Panc1 (cell line): ENCODE measurements around the gene DNASE2B. TPM values are rescaled to one million over a fixed set of nuclear protein-coding genes. Genes with fewer than 3 reads are reported as not detected.

Experiments used
- ATAC-seq: fragments of 200-7000 bp; cut with Tn5 transposase; 2 replicates; pipeline ENCODE4 v1.9.1; 2020; ENCODE audit warnings: mild to moderate bottlenecking, moderate library complexity
- BruUV-seq: library from RNA; stranded (reverse); fragments of 400-500 nt; replicated peaks from 2 replicates; lab custom pipeline; 2021; lab: Mats Ljungman, UMichigan
- CTCF ChIA-PET: fragments of 300-600 bp; sonication (Branson Sonifier 250); formaldehyde crosslinking; loops from one replicate; lab custom pipeline; 2022; ENCODE audit warnings: antibody characterized with exemption; lab: Charles Lee
- POLR2A ChIA-PET: fragments of 300-600 bp; sonication (Branson Sonifier 250); formaldehyde crosslinking; loops from one replicate; lab custom pipeline; 2022; ENCODE audit warnings: antibody characterized with exemption; lab: Charles Lee
- DNase-seq: peaks from one replicate; pipeline ENCODE4 v3.0.0-alpha.2; 2010; ENCODE audit warnings: low read depth, low spot score
- H3K27ac ChIP-seq: 2 replicates; pipeline ENCODE4 v1.5.1; 2011; ENCODE audit warnings: mild to moderate bottlenecking, low read length, inconsistent platforms
- H3K27me3 ChIP-seq: fragments of 200-500 bp; sonication (Bioruptor generic); 2 replicates; pipeline ENCODE4 v1.6.0; 2014; ENCODE audit warnings: low read length, inconsistent platforms; ENCODE audit not compliant: control insufficient read depth, insufficient read depth
- H3K36me3 ChIP-seq: fragments of 200-500 bp; sonication (Bioruptor generic); 2 replicates; pipeline ENCODE4 v1.5.1; 2014; ENCODE audit warnings: inconsistent platforms, mild to moderate bottlenecking, low read length, moderate library complexity; ENCODE audit not compliant: control insufficient read depth, insufficient read depth
- H3K4me1 ChIP-seq: 2 replicates; pipeline ENCODE4 v1.5.1; 2011; ENCODE audit warnings: inconsistent platforms, mild to moderate bottlenecking, low read length, moderate library complexity; ENCODE audit not compliant: control insufficient read depth, insufficient read depth
- H3K4me3 ChIP-seq, 2 experiments: 2 replicates each; pipeline ENCODE4 v1.5.1; 2011 to 2012; ENCODE audit warnings: low read depth in 2 of 2, low read length in 2 of 2, mild to moderate bottlenecking in 2 of 2, inconsistent platforms in 1 of 2, moderate library complexity in 1 of 2
- H3K9me3 ChIP-seq: fragments of 200-500 bp; sonication (Bioruptor generic); 2 replicates; pipeline ENCODE4 v1.5.1; 2014; ENCODE audit warnings: low read depth, mild to moderate bottlenecking, inconsistent platforms, low read length, moderate library complexity; ENCODE audit not compliant: control insufficient read depth, insufficient read depth
- POLR2AphosphoS5 ChIP-seq: IDR thresholded peaks from 2 replicates; pipeline ENCODE4 v1.6.1; 2012; ENCODE audit warnings: mild to moderate bottlenecking, low read depth, low read length, moderate library complexity
- SIN3A ChIP-seq: IDR thresholded peaks from 2 replicates; pipeline ENCODE4 v1.6.1; 2012; ENCODE audit warnings: low read depth, mild to moderate bottlenecking, low read length, moderate library complexity, borderline replicate concordance; ENCODE audit not compliant: insufficient read depth
- TCF7L2 ChIP-seq: IDR thresholded peaks from 2 replicates; pipeline ENCODE4 v1.6.1; 2011; ENCODE audit warnings: mild to moderate bottlenecking, low read depth, low read length, inconsistent platforms
- in situ Hi-C: cut with HindIII; loops from 2 replicates; pipeline ENCODE4 v1.10.0; 2016; ENCODE audit warnings: low sequenced_read_pairs, low pct_unique_long_range_greater_than_20kb
- intact Hi-C: fragments of 100-400 bp; cut with micrococcal nuclease; formaldehyde crosslinking; loops from one replicate; pipeline ENCODE4 v1.10.0; 2022; ENCODE audit not compliant: unreplicated experiment
- total RNA-seq: library from RNA; stranded (reverse); gene quantifications from one replicate; pipeline ENCODE4 v1.2.1, GENCODE V29; 2021; ENCODE audit not compliant: unreplicated experiment
- TF ChIP-seq, protein P1 (sequence below), 2 experiments: IDR thresholded peaks; 2 replicates each; pipeline ENCODE4 v1.6.1; 2011 to 2012; ENCODE audit warnings: low read depth in 2 of 2, control low read depth in 1 of 2, low read length in 1 of 2, mild to moderate bottlenecking in 1 of 2, moderate library complexity in 1 of 2; ENCODE audit not compliant: insufficient read depth in 1 of 2
- TF ChIP-seq, protein P2 (sequence below): fragments of 450-650 bp; IDR thresholded peaks from 2 replicates; pipeline ENCODE4 v1.5.1; 2017; ENCODE audit warnings: mild to moderate bottlenecking

DNASE2B gene
- total RNA-seq, 1 experiment from 2014 or later = not detected

DNA sequence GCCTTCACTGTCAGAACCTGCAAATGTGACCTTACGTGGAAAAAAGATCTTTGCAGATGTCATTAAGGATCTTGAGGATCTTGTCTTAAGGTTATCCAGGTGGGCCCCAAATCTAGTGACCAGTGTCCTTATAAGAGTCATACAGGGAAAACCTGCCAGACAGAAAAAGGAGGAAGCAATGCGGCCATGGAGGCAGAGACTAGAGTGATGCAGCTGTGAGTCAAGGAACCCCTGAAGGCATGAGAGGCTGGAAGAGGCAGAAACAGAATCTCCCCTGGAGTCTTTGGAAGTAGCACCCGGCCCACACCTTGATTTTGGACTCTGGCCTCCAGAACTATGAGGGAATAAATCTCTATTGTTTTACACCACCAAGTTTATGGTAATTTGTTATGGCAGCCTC is 36.5 kb upstream of the DNASE2B start:
- POLR2A ChIA-PET = no interaction called here
- Histone ChIP-seq H3K27me3 (no peaks in the 10 kb centered on the region), H3K27ac (no peak overlapping the region), H3K4me3 (no peak overlapping the region), H3K9me3 (peaks cover 4% of the 10 kb centered on the region; the same call in 1 of the 2 replicates), H3K4me1 (peaks cover 17% of the 10 kb centered on the region), H3K36me3 (no peaks in the 10 kb centered on the region)
- no TSS peak for BruUV-seq
- DNase-seq (no peak), ATAC-seq (no peak)
- TF ChIP-seq SIN3A (no peak), POLR2AphosphoS5 (no peak), TCF7L2 (no peak)
- TF ChIP-seq, protein P1, sequence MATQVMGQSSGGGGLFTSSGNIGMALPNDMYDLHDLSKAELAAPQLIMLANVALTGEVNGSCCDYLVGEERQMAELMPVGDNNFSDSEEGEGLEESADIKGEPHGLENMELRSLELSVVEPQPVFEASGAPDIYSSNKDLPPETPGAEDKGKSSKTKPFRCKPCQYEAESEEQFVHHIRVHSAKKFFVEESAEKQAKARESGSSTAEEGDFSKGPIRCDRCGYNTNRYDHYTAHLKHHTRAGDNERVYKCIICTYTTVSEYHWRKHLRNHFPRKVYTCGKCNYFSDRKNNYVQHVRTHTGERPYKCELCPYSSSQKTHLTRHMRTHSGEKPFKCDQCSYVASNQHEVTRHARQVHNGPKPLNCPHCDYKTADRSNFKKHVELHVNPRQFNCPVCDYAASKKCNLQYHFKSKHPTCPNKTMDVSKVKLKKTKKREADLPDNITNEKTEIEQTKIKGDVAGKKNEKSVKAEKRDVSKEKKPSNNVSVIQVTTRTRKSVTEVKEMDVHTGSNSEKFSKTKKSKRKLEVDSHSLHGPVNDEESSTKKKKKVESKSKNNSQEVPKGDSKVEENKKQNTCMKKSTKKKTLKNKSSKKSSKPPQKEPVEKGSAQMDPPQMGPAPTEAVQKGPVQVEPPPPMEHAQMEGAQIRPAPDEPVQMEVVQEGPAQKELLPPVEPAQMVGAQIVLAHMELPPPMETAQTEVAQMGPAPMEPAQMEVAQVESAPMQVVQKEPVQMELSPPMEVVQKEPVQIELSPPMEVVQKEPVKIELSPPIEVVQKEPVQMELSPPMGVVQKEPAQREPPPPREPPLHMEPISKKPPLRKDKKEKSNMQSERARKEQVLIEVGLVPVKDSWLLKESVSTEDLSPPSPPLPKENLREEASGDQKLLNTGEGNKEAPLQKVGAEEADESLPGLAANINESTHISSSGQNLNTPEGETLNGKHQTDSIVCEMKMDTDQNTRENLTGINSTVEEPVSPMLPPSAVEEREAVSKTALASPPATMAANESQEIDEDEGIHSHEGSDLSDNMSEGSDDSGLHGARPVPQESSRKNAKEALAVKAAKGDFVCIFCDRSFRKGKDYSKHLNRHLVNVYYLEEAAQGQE (IDR thresholded peaks at IDR 0.05; ENCODE audit: insufficient read depth in 1 of 2, low read depth in 2 of 2, low read length in 1 of 2) = no peak
- TF ChIP-seq, protein P2, sequence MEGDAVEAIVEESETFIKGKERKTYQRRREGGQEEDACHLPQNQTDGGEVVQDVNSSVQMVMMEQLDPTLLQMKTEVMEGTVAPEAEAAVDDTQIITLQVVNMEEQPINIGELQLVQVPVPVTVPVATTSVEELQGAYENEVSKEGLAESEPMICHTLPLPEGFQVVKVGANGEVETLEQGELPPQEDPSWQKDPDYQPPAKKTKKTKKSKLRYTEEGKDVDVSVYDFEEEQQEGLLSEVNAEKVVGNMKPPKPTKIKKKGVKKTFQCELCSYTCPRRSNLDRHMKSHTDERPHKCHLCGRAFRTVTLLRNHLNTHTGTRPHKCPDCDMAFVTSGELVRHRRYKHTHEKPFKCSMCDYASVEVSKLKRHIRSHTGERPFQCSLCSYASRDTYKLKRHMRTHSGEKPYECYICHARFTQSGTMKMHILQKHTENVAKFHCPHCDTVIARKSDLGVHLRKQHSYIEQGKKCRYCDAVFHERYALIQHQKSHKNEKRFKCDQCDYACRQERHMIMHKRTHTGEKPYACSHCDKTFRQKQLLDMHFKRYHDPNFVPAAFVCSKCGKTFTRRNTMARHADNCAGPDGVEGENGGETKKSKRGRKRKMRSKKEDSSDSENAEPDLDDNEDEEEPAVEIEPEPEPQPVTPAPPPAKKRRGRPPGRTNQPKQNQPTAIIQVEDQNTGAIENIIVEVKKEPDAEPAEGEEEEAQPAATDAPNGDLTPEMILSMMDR = no peak
- intact Hi-C loops = no loop called here
- in situ Hi-C loops = no loop called here
- CTCF ChIA-PET = no interaction called here

DNA sequence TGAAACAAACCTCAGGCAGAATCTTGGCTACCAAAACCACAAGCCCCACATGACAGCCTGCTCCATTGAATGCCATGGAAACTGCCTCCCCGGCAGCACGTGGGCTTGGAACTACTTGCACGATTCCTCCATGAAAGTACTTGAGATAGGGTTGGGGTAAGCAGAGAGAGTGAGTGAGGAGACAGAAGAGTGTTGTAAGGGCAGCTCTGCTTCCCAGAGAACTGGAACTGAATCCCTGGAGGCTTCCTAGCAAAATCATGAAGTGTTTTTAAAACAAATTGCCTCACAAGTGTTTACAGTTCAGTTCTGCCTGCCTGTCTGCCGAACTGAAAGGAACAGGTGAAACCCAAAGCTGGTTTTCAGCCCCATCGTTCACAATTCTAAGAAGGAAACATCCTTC is 35.3 kb upstream of the DNASE2B start:
- no peak for DNase-seq
- Histone ChIP-seq H3K27ac (0 out of 2 replicates have a peak overlapping the region, but pooled peaks have one; percentile 15), H3K27me3 (no peaks in the 10 kb centered on the region), H3K4me3 (no peak overlapping the region), H3K9me3 (peaks cover 4% of the 10 kb centered on the region; the same call in 1 of the 2 replicates), H3K4me1 (peaks cover 17% of the 10 kb centered on the region), H3K36me3 (no peaks in the 10 kb centered on the region)
- intact Hi-C loops = no loop called here
- POLR2A ChIA-PET = no interaction called here
- TF ChIP-seq, protein P1 (IDR thresholded peaks at IDR 0.05; ENCODE audit: insufficient read depth in 1 of 2, low read depth in 2 of 2, low read length in 1 of 2) = no peak
- TF ChIP-seq SIN3A (no peak), POLR2AphosphoS5 (no peak), TCF7L2 (no peak)
- TF ChIP-seq, protein P2 = no peak
- CTCF ChIA-PET = no interaction called here
- no peak for ATAC-seq
- in situ Hi-C loops = no loop called here
- no TSS peak for BruUV-seq
